NCI-H2171 (cell line): ENCODE results near the gene ASIC4.

Experiments
- DNase-seq: peaks from one replicate; lab custom pipeline; 2025; lab: John Stamatoyannopoulos, UW

ASIC4 gene

DNA sequence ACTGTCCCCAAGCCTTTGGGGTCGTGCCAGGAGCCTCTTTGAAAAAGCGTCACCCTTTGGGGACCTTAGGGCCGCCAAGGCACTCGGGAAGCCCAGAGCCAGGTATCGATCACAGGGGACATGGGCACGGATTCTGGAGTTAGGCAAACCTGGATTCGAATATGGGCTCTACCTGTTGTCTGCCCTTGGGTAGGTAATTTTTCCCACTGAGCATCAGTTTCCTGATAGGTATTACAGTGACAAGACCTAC, 38.8 kb downstream of the ASIC4 start:
- DNase-seq, result no peak

GRCh38 chr2:219553463-219553963, 39.2 kb downstream of the ASIC4 start:
- no peak for DNase-seq

DNA sequence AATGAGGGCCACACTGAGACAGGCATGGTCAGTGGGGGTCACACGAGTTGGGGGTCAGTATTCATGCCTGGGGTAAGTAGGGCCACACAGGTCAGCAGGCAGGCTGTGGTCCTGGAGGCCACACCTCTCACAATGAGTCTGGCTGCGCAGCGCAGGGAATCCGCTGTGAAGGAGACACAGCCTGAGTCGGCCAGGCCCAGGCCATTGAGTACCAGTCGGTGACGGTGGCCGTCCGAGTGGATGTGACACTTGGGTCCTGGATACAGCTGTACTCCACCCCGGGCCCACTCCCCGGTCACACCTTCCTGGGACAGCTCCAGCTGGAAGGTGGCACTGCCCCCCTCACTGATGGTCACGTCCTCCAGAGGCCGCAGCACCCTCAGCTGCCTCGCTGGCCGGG, 40.1 kb downstream of the ASIC4 start:
- DNase-seq, result no peak

DNA sequence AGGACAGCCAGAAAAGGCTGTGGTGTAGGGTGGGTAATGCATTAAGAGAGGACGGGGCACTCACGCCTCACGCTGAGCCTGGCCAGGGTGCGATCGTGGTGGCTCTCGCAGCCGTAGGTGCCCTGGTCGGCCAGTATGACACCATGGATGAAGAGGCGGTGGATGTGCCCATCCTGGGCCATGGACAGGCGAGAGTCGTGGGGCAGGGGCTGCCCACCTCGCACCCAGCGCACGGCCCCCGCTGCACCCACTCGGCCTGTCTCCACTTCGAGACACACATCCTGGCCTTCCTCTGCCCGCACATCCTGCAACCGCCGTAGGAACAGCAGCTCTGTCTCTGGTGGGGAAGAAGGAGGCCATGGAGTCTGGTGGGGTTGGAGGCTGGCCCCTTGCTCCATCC, 41.7 kb downstream of the ASIC4 start:
- DNase-seq, result no peak

DNA sequence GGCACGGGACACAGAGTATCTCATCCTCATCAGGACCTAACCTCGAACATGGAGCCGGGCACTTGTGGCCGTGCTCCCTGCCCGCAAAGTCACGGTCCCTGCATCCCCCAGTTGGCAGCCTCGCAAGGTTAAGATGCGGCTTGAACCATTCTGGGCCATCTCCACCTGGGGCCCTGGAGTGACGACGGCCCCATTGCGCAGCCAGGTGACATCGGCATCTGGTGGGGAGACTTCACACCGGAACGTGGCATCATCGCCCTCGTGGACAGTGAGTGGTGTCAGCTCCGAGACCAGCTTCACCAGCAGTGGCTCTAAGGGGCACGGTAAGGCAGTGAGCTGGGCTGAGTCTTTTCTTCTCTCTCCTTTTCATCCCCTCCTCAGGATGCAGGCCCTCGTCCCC, 42.1 kb downstream of the ASIC4 start:
- no peak for DNase-seq

DNA sequence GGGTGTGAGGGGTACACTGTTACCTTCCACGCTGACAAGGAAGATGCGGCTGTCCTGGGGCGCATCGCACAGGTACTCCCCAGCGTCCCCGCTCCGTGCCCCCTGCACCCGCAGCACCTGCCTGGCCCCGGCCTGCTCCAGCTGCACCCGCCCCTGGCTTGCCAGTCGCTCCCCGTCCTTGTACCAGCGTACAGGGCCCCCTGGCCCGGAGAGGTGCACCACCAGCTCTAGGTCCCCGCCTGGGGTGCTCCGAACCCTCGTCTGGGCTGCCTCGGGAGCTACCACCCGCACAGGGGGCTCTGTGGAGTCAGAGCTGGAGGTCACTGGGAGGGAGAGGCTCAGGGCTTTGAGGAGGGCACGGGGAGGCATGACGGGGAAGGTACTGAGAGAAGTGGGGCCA, 43.0 kb downstream of the ASIC4 start:
- no peak for DNase-seq

- no peak for DNase-seq
These were observed 43.8 kb downstream of the ASIC4 start for GRCh38 chr2:219557791-219558785.

DNA sequence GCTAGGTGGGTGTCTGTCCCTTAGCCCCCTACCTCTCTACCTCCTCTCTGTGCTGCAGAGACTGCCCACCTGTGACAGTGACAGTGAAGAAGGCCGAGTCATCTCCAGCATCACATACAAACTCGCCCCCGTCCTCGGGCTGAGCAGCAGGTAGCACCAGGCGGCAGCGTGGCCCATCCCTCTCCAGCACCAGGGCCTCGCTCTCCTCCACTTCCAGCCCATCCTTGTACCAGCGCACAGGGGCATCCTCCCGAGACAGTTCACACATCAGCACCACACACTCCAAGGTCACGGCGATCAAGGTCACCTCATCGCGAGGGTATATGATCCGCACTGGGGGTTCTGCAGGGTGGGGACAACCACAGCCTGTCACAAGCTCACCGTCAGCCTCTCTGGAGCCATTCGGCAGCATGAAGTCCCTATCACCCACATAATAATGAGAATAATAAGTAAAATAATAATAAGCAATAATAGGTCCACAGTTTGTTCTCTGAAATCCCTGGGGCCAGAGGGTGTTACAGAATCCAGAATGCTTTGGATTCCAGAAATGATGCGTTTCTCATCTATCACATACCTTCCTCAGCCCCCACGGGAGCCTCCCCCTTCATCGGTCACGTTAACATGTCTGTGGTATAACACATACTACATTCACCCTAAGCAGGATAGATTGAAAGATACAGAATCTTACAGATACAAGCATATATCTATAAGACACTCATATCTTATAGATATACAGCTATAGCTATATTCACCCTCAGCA, 45.1 kb downstream of the ASIC4 start:
- DNase-seq, result no peak

GRCh38 chr2:219560037-219560892, 46.0 kb downstream of the ASIC4 start:
- DNase-seq, result no peak

- no peak for DNase-seq
These were observed 46.6 kb downstream of the ASIC4 start for GRCh38 chr2:219560893-219561178.

DNA sequence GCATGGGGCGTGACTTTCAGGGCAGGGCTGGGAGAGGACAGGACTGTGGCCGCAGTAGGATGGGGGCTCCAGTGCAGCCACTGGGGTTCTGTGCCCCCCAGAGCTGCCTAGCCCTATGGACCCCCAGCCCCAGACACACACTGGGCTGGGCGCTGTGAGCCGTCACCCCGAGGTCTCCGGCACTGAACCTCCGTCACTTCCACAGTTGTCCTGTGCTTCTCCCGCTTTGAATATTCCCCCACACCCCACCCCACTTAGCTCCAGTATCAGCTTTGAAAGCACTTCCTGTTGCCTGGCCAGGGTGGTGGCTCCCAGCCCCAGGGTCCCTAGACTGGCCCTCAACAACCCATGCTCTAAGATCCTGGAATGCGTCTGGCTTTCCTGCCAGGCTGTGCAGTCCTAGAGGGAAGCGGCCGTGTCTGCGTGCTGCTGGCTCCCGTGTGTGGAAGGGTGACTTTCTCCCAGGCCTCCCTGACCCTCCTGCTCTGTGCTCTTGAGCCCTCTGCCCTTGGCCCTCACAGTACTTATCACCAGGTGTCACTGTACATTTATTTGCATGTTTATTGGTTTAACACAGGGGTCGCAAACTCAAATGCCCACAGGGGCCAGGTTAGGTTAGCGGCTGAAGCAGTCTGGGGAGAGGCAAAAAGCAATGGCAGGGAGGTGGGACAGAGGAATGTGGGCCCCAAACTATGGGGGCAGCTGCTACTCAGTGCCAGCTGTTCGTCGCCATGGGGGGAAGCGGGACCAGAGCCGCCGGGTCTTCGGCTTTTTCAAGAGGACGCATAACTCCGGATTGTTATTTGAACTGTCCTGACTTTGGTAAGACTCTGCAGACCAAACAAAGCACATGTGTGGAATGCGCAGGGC, 47.1 kb downstream of the ASIC4 start:
- DNase-seq, result no peak

DNA sequence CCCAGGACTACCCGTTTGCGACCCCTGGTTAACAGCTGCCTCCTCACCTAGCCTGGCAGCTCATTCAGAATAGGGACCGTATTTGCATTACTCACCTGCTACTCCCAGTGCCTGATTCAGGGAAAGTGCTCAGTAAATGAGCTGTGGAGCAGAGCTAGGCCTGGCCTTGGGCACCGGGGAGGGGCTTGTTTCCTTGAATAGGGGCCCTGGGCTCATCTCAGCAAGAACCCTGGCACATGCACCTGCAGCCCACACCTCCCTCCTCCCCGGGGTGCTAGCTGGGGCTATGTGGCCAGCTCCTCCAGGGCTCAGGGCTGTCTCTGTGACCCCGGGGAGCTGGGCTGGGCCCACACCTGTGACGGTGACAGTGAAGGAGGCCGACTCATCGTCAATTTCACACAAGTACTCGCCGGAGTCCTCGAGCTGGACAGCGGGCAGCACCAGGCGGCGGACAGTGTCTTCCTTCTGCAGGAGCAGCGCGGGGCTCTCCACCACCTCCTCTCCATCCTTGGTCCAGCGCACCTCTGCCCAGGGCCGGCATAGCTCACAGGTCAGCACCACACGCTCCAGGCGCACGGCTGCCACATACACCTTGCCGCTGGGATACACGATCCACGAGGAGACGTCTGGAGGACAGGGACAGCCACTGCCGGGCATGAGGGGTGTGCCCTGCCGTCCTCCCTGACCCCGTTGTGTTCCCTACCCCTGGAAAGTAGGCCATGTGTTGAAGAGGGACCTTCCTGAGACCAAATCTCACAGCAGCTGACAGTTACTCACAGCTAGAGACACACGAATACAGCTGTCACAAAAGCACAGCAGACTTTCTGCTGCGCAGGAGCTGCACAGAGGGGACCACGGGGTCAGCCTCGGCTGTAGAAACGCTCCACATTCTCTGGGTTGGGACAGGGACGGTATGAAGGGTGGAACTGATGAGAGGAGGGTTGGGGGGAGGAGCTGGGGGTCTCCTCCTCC, 48.1 kb downstream of the ASIC4 start:
- DNase-seq, result no peak

GRCh38 chr2:219563271-219563928, 49.1 kb downstream of the ASIC4 start:
- no peak for DNase-seq

DNA sequence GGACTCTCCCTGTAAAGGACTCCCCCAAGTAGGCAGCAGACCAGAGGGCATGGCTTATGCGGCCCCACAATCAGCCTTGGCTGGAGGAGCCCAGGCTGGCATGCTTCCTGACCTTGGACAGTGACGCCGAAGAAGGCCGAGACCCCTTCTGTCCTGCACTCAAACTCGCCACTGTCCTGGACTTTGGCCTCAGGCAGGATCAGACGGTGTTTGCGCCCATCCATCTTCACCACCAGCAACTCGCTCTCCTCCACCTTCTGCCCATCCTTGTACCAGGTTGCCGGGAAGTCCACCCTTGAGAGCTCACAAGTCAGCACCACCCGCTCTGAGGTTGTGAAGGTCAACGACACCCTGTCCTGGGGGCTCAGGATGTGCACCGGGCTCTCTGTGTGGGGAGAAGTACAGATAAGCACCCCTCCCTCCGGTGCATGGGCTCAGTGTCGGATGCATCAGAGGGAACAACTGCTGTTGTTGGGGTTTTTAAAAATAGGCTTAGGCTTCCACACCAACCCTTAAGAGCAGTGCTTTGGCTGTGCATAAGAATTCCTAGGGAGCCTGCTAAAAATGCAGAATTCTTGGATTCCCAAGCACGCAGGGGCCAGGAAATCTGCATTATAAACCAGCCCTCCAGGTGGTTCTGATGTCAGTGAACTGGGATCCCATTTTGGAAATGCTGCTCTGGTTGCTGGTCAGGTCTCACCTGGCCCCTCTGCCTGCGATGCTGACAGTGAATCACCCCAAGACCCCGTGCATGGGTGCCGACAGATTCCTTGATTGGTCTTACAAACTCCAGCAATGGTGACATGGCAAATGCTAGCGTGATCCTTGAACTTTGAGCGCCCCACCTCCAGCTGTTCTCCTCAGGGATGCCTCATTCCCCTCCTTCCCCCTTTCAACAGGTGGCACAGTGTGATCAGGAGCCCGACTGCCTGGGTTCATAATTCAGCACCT, 51.1 kb downstream of the ASIC4 start:
- no peak for DNase-seq

- no peak for DNase-seq
These were observed 52.4 kb downstream of the ASIC4 start for GRCh38 chr2:219566640-219567039.

DNA sequence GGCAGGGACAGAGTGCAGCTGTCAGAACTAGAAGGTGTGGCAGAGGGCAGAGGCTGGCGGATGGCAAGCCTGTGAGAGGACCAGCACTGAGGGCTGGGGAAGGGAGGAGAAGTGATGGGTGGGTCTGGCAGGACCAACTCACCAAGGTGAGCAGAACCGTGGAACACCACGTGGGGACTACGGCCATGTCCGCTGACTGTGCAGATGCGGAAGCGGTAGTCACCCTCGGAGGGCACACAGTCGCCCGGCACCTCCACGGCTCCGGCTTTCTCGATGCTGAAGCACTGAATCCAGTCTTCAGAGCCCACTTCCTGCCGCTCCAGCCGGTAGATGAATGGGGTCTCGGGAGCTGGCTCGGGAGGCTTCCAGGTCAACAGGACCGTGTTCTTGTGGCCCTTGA, 52.8 kb downstream of the ASIC4 start:
- DNase-seq, result no peak

GRCh38 chr2:219567791-219568361, 53.6 kb downstream of the ASIC4 start:
- no peak for DNase-seq

DNA sequence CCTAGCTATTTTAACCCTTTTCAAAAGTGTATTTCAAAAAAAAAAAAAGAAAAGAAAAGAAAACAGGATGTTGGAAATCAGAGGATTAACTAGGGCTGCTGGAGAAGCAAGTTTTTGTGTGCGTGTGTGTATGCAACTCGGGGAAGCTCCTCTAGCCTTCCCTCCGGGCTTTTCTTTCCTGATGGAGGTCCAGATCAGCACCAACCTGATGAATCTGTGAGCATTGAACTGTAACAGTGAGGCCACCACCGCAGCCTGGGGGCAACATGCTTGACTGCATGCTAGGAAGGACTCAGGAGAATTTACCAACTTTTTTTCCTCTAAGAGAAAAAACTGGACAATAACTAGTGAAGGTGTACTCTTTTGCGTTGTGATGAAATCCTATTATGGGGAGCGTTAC, 54.8 kb downstream of the ASIC4 start:
- DNase-seq, result no peak
